Effector CD4-positive, alpha-beta T cell (primary cell): ENCODE data around the gene ZNF711.
"Not testable (repeated sequence)": the region's sequence is repeated elsewhere in the genome, so short reads cannot be mapped to it uniquely, and the experiment has no call there.

Source experiments
- DNase-seq: peaks from one replicate; pipeline ENCODE4 v3.0.0-alpha.2; 2020
- total RNA-seq: gene quantifications from one replicate; lab custom pipeline; 2026; lab: John Stamatoyannopoulos, UW

The ZNF711 gene
- total RNA-seq, result 1.5 reads per million

GRCh38 chrX:85243761-85244449 is at the start of gene ZNF711, which contains the start of gene SATL1:
Gene ZNF711, plus strand, starts transcription at chrX:85243991. Its CDS starts 3,582 bp downstream, at chrX:85247573.
Gene SATL1, minus strand, starts transcription at chrX:85243779. Its CDS starts 134,811 bp downstream, at chrX:85108968.
- no peak for DNase-seq

- no peak for DNase-seq
Observed at GRCh38 chrX:85196319-85196718, 47.5 kb upstream of the ZNF711 start.

GRCh38 chrX:85203461-85203970 is 40.3 kb upstream of the ZNF711 start:
- no peak for DNase-seq

GRCh38 chrX:85213792-85214530 is 29.8 kb upstream of the ZNF711 start:
- no peak for DNase-seq

- DNase-seq, result no peak
Observed at GRCh38 chrX:85215946-85216345, 27.8 kb upstream of the ZNF711 start.

GRCh38 chrX:85221361-85221760 is 22.4 kb upstream of the ZNF711 start:
- no peak for DNase-seq

- no peak for DNase-seq
Observed at GRCh38 chrX:85223359-85223758, 20.4 kb upstream of the ZNF711 start.

- no peak for DNase-seq
Observed at GRCh38 chrX:85243155-85243554, 636 bp upstream of the ZNF711 start.

- no peak for DNase-seq
Observed at GRCh38 chrX:85244450-85245211, 840 bp downstream of the ZNF711 start.

- not testable (repeated sequence) for DNase-seq
Observed at GRCh38 chrX:85285286-85285685, 41.5 kb downstream of the ZNF711 start.

GRCh38 chrX:85288992-85289723 is 45.4 kb downstream of the ZNF711 start:
- no peak for DNase-seq

GRCh38 chrX:85303544-85303943 is 59.8 kb downstream of the ZNF711 start:
- no peak for DNase-seq

- DNase-seq, result no peak
Observed at GRCh38 chrX:85309717-85310116, 65.9 kb downstream of the ZNF711 start.

GRCh38 chrX:85311348-85311747 is 67.6 kb downstream of the ZNF711 start:
- DNase-seq, result not testable (repeated sequence)
